ENCODE measurements around the gene KDM4B.

KDM4B gene

DNA sequence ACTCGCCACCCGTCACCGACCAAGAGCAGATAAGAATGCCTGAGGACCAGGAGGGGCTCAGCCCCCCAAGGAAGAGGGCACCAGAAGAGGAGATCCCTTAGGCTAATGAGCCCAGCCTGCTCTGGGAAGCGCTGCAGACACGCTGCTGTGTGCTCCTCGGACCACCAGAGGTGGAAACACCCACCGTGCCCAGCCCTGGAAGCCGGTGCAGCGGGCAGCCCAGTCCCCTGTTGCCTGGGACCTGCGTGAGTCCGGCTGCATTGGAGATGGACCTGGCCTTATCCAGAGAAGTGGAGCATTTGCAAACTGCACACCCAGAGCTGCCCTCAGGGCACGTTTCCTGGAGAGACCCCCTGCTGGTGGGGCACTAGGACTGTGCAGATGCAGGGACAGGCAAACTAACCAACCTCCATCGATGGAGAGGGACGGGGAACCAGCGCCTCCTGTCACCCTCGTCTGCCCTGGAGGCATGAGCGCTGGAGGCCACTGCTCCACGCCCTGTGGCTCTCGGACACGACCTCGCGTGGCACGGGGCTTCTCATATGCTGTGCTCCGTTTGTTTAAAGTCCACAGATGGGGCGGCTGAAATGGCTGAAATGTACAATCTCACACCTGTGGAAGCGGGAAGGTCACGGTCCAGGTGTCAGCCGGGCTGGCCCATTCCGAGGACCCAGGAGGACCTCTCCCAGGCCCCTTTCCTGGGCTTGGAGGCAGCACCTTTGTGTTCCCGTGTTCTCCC, 153.9 kb downstream of the KDM4B start:
- DNase-seq (ENCODE audit: low spot score), result no peak

GRCh38 chr19:5123646-5124045, 154.7 kb downstream of the KDM4B start:
- no peak for DNase-seq (ENCODE audit: low spot score)

DNA sequence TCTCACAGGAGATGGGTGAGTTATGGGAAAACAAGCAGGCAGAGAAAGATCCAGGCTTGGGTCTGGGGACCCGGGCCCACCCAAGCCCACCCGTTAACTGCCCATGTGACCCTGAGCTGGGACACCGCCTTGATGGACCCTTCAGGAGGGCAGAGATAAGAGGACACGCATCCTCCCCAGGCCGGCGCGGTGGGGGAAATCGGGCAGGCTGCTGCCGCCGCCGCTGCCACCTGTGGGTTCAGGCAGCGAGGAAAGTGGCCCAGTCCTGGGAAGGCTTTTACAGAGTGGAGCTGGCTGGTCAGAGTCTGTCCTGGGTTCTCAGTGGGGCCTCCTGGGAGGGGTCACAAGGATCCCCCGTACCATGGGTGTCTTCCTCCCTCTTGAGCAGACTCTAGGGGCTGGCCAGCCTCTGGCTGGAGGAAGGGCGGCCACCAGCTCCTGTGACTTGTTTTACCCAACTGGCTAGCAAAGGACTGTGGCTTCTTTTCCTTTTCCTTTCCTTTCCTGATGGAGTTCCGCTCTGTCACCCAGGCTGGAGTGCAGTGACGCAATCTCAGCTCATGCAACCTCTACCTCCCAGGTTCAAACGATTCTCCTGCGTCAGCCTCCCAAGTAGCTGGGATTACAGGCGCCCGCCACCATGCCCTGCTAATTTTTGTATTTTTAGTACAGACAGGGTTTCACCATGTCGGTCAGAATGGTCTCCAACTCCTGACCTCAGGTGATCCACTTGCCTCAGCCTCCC, 155.4 kb downstream of the KDM4B start:
- no peak for DNase-seq (ENCODE audit: low spot score)

DNA sequence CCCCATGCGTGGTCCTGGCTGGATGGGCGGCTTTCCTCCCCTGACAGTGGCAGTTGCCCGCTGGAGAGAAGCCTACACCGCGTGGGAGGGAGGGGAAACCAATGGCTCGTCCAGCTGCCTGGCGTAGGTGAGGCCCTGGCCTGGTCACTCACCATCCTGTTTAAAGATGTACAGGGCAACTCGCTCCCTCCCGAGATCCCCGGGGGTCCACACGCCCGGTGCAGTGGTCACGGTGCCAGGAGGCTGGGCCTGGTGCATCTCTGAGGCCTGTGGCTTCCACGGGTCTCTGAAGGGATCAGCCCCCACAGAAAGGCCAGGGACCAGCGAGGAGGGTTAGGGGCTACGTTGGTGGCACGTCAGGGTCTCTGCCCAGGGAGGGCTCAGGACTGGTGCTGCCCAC, 156.5 kb downstream of the KDM4B start:
- DNase-seq (ENCODE audit: low spot score), result no peak

DNA sequence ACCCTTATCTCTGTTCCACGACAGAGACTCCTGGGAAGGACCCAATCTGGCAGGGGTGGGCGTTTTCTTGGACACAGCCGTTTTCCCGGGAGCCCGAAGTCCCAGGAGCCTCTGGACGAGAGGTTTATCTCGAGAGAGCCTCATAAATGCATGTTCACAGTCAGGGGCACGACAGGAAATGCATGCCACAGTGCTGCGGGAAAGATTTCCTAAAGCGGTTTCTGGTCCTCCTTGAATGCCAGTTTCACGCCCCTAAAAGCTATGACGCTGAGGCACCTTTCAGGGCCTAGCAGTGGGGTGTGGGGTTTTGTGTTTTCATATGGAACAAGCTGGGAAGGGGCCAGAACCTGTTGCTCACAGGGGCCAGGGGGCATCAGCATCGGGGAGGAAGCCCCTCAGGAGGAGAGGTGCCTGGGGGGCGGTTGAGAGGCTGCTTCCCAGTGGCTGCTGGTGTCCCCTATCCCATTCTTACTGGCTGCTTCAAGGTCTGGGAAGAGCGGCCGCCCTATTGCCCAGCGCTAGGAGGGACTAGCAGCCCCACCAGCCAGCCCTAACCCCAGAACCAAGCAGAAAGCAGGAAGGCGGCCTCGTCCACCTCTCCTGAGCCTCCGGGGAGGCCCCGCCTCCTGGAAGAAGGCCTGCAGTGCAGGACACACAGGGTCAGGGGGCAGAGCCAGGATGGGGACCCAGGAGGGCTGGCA, 157.0 kb downstream of the KDM4B start:
- DNase-seq (ENCODE audit: low spot score), result no peak

GRCh38 chr19:5126498-5127223, 157.7 kb downstream of the KDM4B start:
- no peak for DNase-seq (ENCODE audit: low spot score)

DNA sequence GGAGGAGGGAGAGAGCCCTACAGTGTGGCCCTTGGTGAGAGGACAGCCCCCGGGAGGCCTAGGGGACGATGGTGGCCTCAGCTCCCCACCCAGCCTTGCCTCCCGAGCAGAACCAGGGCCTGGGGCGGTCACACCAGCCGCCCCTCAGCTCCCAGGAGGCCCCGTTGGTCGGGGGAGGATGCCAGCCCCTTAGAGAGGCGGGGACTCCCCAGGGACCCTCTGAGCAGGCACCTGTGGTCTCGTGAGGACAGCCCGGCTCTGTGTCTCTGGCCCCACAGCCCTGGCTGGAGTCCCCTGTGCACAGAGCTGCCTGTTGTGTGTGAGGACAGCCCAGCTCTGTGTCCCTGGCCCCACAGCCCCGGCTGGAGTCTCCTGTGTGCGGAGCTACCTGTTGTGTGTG, 158.8 kb downstream of the KDM4B start:
- DNase-seq (ENCODE audit: low spot score), result no peak

GRCh38 chr19:5128251-5128935, 159.5 kb downstream of the KDM4B start:
- no peak for DNase-seq (ENCODE audit: low spot score)

DNA sequence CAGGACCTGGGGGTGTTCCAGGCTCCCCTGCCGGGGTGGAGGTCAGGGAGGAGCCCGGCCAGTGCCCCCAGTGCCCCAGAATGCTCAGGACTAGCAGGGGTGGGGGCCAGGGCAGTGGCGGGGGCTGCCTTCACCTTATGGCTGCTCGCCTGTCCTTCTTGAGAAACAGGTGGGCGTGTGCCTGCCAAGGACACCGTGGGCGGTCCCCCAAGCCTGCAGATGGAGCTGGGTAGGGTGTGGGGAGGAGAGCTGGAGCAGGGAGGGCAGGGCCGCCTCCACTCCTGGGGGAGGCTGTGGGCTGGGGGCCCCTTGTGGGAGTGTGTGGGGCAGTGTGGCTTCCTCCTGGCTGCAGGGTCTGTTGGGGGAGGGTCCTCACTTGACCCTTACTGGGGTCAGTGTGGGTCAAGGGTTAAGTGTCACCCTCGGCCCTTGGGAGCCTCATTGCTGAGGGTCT, 160.1 kb downstream of the KDM4B start:
- DNase-seq (ENCODE audit: low spot score), result no peak

- no peak for DNase-seq (ENCODE audit: low spot score)
These were observed 160.8 kb downstream of the KDM4B start for GRCh38 chr19:5129691-5130090.

- DNase-seq (ENCODE audit: low spot score), result no peak
These were observed 161.6 kb downstream of the KDM4B start for GRCh38 chr19:5130371-5131030.

GRCh38 chr19:5131031-5131505, 162.2 kb downstream of the KDM4B start:
- no peak for DNase-seq (ENCODE audit: low spot score)

DNA sequence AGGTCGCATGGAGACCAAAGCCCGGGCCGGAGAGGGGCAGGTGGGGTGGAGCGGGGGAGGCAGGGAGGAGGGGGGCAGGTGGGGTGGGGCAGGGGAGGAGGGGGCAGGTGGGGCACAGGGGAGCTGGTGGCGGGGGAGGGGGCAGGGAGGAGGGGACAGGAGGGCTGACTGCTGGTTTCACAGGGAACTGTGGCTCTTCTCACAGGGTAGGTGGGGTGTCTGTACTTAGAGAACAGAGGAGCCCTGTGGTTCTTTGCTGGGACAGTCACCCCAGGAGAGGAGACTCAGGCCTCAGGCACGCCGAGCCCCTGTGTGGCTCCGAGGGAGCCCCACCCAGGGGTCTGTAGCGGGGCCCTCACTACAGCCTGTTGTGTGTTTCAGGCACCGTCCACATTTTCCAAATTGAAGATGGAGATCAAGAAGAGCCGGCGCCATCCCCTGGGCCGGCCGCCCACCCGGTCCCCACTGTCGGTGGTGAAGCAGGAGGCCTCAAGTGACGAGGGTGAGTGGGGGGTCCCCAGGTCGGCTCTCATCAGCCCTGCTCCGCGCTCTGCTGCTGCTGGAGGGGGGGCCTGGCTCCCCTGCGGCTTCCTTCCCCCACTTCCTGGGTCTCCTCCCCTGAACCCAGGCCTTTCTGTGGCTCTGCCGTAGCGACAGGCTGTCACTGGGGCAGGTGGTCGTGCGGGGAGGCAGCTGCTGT, 162.7 kb downstream of the KDM4B start:
- DNase-seq (ENCODE audit: low spot score), result no peak

DNA sequence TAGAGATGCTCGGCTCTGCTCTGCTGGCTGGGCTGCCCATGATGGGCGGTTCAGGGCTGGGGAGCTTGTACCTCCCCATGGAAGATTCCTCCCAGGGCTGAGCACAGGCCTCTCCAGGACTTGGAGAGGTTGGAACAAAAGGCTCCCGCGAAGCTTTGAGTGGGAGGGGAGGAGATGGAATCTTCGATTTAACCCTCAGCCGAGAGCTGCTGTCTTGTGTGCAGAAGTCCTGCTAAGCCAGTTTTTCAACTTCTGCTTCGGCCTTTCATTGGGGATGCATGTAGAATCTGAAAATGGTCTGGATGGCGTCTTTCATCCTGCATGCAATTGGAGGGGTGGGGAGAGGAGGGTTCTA, 163.3 kb downstream of the KDM4B start:
- no peak for DNase-seq (ENCODE audit: low spot score)

DNA sequence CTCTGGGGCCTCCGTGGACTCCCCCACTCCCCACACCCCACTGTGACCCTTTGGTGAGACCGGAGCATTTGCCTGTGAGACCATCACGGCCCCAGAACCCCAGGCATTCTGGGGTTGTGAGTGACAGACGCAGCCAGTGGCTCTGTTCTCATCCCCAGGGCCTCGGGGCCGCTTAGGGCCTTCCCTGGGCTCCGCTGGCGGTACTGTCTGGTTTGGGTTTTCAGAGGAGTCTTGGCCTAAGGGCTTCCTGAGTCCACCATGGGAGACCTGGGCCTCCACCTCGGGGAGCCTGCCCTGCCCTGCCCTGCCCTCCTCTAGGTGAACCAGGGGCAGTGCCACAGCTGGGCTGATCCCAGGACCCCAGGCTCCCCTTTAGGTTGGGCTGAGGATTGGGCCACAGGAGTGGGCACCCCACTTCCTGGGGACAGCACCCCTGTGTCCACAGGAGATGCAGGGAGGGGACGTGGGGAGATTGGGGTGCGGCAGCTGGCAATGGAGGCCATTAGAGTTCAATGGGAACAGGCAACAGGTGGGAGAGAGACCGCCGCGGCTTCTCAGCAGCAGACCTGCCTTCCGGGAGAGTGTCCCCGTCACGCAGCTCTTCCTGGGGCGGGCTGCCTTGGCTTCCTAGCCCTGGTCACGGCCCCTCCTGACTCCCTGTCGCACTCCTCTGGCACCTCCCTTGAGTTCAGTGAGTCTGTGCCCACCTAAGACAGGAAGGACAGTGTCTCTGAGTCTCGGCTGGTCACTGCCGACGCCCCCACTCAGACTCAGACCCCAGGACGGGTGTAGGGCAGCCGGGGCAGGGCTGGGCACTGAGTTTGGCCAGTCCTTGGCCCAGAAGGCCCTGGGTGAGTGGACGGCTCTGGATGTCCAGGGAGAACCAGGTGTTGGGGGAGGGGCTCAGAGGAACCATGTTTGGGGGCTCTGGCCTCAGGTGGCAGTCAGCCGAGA, 164.1 kb downstream of the KDM4B start:
- no peak for DNase-seq (ENCODE audit: low spot score)

DNA sequence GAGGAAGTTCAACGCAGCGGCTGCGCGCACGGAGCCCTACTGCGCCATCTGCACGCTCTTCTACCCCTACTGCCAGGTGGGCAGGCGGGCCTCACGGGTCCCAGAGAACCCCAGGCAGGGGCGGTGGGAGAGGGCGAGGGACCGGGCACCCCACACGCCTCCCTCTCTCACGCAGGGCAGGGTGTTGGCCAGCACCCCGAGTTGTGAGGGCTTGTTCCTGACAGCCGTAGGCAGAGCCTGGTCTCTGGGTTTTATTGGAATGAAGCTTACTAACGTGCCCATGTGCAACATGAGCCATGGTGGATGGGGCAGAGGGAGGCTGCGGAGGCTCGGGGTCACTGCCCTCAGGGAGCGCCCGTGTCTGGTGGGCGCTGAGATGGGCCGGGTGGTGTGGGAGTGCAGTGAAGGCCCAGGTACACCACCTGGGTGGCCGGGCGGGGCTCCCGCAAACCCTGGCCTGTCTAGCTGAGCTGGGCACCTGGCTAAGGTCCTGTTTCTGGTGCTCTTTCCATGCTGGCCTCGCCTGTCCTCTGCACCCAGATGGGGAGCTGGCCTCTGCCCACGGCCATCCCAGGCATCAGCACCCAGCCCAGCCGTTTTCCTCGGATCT, 165.2 kb downstream of the KDM4B start:
- DNase-seq (ENCODE audit: low spot score), result no peak

DNA sequence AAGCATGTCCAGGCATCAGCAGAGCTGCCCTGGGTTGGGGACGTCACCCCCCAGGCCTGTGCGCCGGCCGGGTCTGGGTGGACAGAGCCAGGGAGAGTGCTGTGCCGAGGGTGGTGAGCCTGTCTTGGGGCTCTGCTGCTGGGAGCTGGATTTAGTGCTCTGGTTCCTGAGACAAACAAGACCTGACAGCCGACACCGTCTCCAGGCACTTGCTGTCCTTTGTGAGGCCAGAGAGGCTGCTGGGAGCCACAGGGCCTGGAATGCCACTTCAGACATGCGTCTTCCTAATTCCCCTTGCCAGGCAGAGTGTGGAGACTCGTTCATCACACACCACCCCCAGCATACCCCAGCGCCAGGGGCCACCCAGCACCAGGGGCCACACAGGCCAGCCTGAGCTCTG, 165.8 kb downstream of the KDM4B start:
- no peak for DNase-seq (ENCODE audit: low spot score)

- no peak for DNase-seq (ENCODE audit: low spot score)
These were observed 167.4 kb downstream of the KDM4B start for GRCh38 chr19:5136073-5136855.

Measured in SW480 (cell line).